ENCODE data around the gene PPP1R12B.

GRCh38 chr1:202315576-202316168 is 32.8 kb upstream of the PPP1R12B start:
- TF ChIP-seq POLR2AphosphoS5 (IDR thresholded peaks at IDR 0.05; ENCODE audit: low read depth, low read length) (no peak), POLR2A (IDR thresholded peaks at IDR 0.05; ENCODE audit: low read depth, low read length) (no peak), TAF1 (IDR thresholded peaks at IDR 0.05; ENCODE audit: borderline replicate concordance, low read depth, low read length) (no peak)

Data from GM12892 (cell line).